Mammary epithelial cell (primary cell): ENCODE results near the gene PTPRT.

ENCODE experiments used
- CTCF ChIP-seq, 2 donors: IDR thresholded peaks in 1 of 2; conservative IDR thresholded peaks in 1 of 2; 2 replicates each; pipeline ENCODE4 v1.5.1; 2011 to 2012; ENCODE audit warnings: inconsistent platforms in 2 of 2, low read length in 2 of 2, mild to moderate bottlenecking in 2 of 2, control low read depth in 1 of 2, low read depth in 1 of 2; ENCODE audit not compliant: insufficient read depth in 1 of 2; ENCODE audit errors: extremely low read depth in 1 of 2
- EZH2 ChIP-seq: IDR thresholded peaks from 2 replicates; pipeline ENCODE4 v1.6.1; 2012; ENCODE audit warnings: low read length, inconsistent platforms, borderline replicate concordance

DNA sequence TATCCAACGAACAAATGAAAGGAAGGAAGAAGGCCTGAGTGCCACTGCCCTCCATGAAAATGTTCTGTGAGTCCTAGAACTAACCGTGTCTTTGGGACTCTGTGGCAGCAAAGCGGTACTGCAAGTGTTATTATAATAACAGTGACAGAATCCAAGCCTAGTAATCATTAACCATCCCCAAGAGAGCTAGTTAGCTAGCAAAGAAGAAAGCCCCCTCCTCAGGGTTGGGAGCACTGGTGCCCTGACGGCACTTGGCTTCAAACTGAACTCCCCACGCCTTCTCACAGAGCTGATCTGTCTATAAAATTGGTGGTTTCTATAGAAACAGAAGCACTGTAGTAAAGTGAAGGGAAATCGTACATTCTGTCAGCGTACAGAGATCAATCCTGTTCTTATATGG is 239.8 kb downstream of the PTPRT start:
- TF ChIP-seq CTCF (conservative IDR thresholded peaks at IDR 0.05 in 1 of 2, IDR thresholded peaks at IDR 0.05 in 1 of 2; ENCODE audit: extremely low read depth in 1 of 2, insufficient read depth in 1 of 2, low read depth in 1 of 2, low read length in 2 of 2) (no peak), EZH2 (no peak)
